PC-3 (cell line): ENCODE measurements around the gene SAG. TPM values are rescaled to one million over a fixed set of nuclear protein-coding genes. Genes with fewer than 3 reads are reported as not detected.

Experiments used
- ATAC-seq: fragments of 200-7000 bp; cut with Tn5 transposase; 2 replicates; pipeline ENCODE4 v1.9.1; 2020; ENCODE audit warnings: mild to moderate bottlenecking, moderate library complexity
- BruUV-seq: library from RNA; stranded (reverse); fragments of 400-500 nt; replicated peaks from 2 replicates; lab custom pipeline; 2021; lab: Mats Ljungman, UMichigan
- CTCF ChIA-PET: fragments of 300-600 bp; sonication (Branson Sonifier 250); formaldehyde crosslinking; loops from one replicate; lab custom pipeline; 2022; ENCODE audit warnings: antibody characterized with exemption; lab: Charles Lee
- POLR2A ChIA-PET: fragments of 300-600 bp; sonication (Branson Sonifier 250); formaldehyde crosslinking; loops from one replicate; lab custom pipeline; 2022; ENCODE audit warnings: antibody characterized with exemption; ENCODE audit not compliant: unreplicated experiment; lab: Charles Lee
- DNase-seq: peaks from one replicate; pipeline ENCODE4 v3.0.0-alpha.2; 2015
- H2AFZ ChIP-seq: fragments of 300-600 bp; sonication (generic); 2 replicates; pipeline ENCODE4 v1.6.0; 2016; ENCODE audit warnings: antibody characterized with exemption, low read length
- H3F3A ChIP-seq: fragments of 300-600 bp; sonication (generic); one replicate; pipeline ENCODE4 v1.6.0; 2017; ENCODE audit warnings: antibody characterized with exemption, low read length, control low read depth, mild to moderate bottlenecking; ENCODE audit not compliant: unreplicated experiment
- H3K27ac ChIP-seq: fragments of 300-600 bp; sonication (generic); 2 replicates; pipeline ENCODE4 v1.5.1; 2016; ENCODE audit warnings: mild to moderate bottlenecking, low read length
- H3K27me3 ChIP-seq: fragments of 300-600 bp; sonication (generic); 2 replicates; pipeline ENCODE4 v1.6.1; 2016; ENCODE audit warnings: low read length, mixed read lengths
- H3K36me3 ChIP-seq: fragments of 300-600 bp; sonication (generic); 2 replicates; pipeline ENCODE4 v1.6.1; 2016; ENCODE audit warnings: low read depth, mixed run types, low read length, mixed read lengths
- H3K4me1 ChIP-seq: fragments of 300-600 bp; sonication (generic); 2 replicates; pipeline ENCODE4 v1.5.1; 2016; ENCODE audit warnings: low read length; ENCODE audit not compliant: insufficient read depth
- H3K4me2 ChIP-seq: fragments of 300-600 bp; sonication (generic); 2 replicates; pipeline ENCODE4 v1.6.0; 2016; ENCODE audit warnings: low read length
- H3K4me3 ChIP-seq: fragments of 300-600 bp; sonication (generic); 2 replicates; pipeline ENCODE4 v1.5.1; 2016; ENCODE audit warnings: mild to moderate bottlenecking, low read length, mixed read lengths
- H3K79me2 ChIP-seq: fragments of 300-600 bp; sonication (generic); 2 replicates; pipeline ENCODE4 v1.6.1; 2017; ENCODE audit warnings: low read length, mixed read lengths
- H3K9ac ChIP-seq: fragments of 300-600 bp; sonication (generic); 2 replicates; pipeline ENCODE4 v1.6.0; 2016; ENCODE audit warnings: mild to moderate bottlenecking, low read length
- H3K9me2 ChIP-seq: fragments of 300-600 bp; sonication (generic); replicated peaks from 2 replicates; pipeline ENCODE4 v1.6.1; 2016; ENCODE audit warnings: mixed run types, low read length, mixed read lengths
- H3K9me3 ChIP-seq: fragments of 300-600 bp; sonication (generic); 2 replicates; pipeline ENCODE4 v1.6.1; 2016; ENCODE audit warnings: low read length, mixed read lengths
- H4K20me1 ChIP-seq: fragments of 300-600 bp; sonication (generic); 2 replicates; pipeline ENCODE4 v1.6.1; 2016; ENCODE audit warnings: low read length, mixed read lengths
- CTCF ChIP-seq: fragments of 300-600 bp; sonication (generic); conservative IDR thresholded peaks from 2 replicates; pipeline ENCODE4 v1.5.1; 2017; ENCODE audit warnings: antibody characterized with exemption, low read depth, mild to moderate bottlenecking, low read length
- EZH2 ChIP-seq: fragments of 300-600 bp; sonication (generic); IDR thresholded peaks from one replicate; pipeline ENCODE4 v1.6.1; 2017; ENCODE audit warnings: antibody characterized with exemption, mild to moderate bottlenecking, low read length; ENCODE audit not compliant: unreplicated experiment
- EZH2phosphoT487 ChIP-seq: fragments of 300-600 bp; sonication (generic); IDR thresholded peaks from 2 replicates; pipeline ENCODE4 v1.6.1; 2018; ENCODE audit warnings: mild to moderate bottlenecking, antibody characterized with exemption, low read length, borderline replicate concordance
- intact Hi-C: fragments of 100-400 bp; cut with micrococcal nuclease; formaldehyde crosslinking; loops from 2 replicates; pipeline ENCODE4 v1.9.0; 2023
- total RNA-seq: library from RNA; depleted of rRNA; stranded (reverse); fragments of >200 nt; gene quantifications from 2 replicates; pipeline ENCODE4 v1.2.3, GENCODE V29; 2014

The SAG gene
- total RNA-seq, 1 experiment from 2014 or later: not detected

GRCh38 chr2:233380995-233381637 is 73.5 kb downstream of the SAG start:
- POLR2A ChIA-PET: no interaction called here

GRCh38 chr2:233381638-233381995 is 74.0 kb downstream of the SAG start:
- Histone ChIP-seq H4K20me1 (no peaks in the 10 kb centered on the region), H3K9me2 (no peaks in the 10 kb centered on the region), H3K79me2 (peaks cover 73% of the 10 kb centered on the region), H3K27me3 (no peaks in the 10 kb centered on the region), H3K9me3 (no peaks in the 10 kb centered on the region), H3K4me3 (no peak overlapping the region), H3K36me3 (no peaks in the 10 kb centered on the region), H2AFZ (no peak overlapping the region), H3K9ac (no peak overlapping the region), H3K4me1 (peaks cover 52% of the 10 kb centered on the region), H3K27ac (peak overlapping the region; percentile 78), H3K4me2 (peak overlapping the region; percentile 65), H3F3A (no peaks in the 10 kb centered on the region)
- POLR2A ChIA-PET: no interaction called here
- CTCF ChIA-PET: no interaction called here
- BruUV-seq: no TSS peak
- intact Hi-C loops: no loop called here
- DNase-seq: peak; percentile 82
- peak; percentile 77 for ATAC-seq
- TF ChIP-seq EZH2phosphoT487 (no peak), EZH2 (no peak), CTCF (no peak)

More at GRCh38 chr2:233380995-233381637, 73.5 kb downstream of the SAG start:
- Histone ChIP-seq H3K4me1 (peaks cover 47% of the 10 kb centered on the region), H4K20me1 (no peaks in the 10 kb centered on the region), H3F3A (no peaks in the 10 kb centered on the region), H3K4me2 (peak overlapping the region; percentile 65), H3K27me3 (no peaks in the 10 kb centered on the region), H3K4me3 (no peak overlapping the region), H3K9me3 (no peaks in the 10 kb centered on the region), H3K36me3 (no peaks in the 10 kb centered on the region), H3K9me2 (no peaks in the 10 kb centered on the region), H3K27ac (peak overlapping the region; percentile 78), H3K79me2 (peaks cover 68% of the 10 kb centered on the region), H3K9ac (no peak overlapping the region), H2AFZ (no peak overlapping the region)
- TF ChIP-seq EZH2 (no peak), EZH2phosphoT487 (no peak), CTCF (no peak)
- intact Hi-C loops: no loop called here
- peak; percentile 6; the same call in 1 of the 2 replicates for ATAC-seq
- no peak for DNase-seq
- CTCF ChIA-PET: no interaction called here
- no TSS peak for BruUV-seq

GRCh38 chr2:233384015-233384414 is 76.4 kb downstream of the SAG start:
- H3F3A ChIP-seq: no peaks in the 10 kb centered on the region
- H3K9ac ChIP-seq: 0 out of 2 replicates have a peak overlapping the region, but pooled peaks have one; percentile 23
- ChIA-PET CTCF (no interaction called here), POLR2A (no interaction called here)
- no peaks in the 10 kb centered on the region for H3K9me2 ChIP-seq
- TF ChIP-seq EZH2phosphoT487: no peak
- TF ChIP-seq EZH2: no peak
- no peak for TF ChIP-seq CTCF
- no TSS peak for BruUV-seq
- H3K4me2 ChIP-seq: peak overlapping the region; percentile 69
- no peaks in the 10 kb centered on the region; the same call in 1 of the 2 replicates for H3K36me3 ChIP-seq
- no peaks in the 10 kb centered on the region for H4K20me1 ChIP-seq
- peaks cover 85% of the 10 kb centered on the region for H3K79me2 ChIP-seq
- H3K27me3 ChIP-seq: no peaks in the 10 kb centered on the region
- DNase-seq (no peak), ATAC-seq (no peak)
- peak overlapping the region; percentile 85 for H3K27ac ChIP-seq
- H3K4me3 ChIP-seq: no peak overlapping the region
- no peaks in the 10 kb centered on the region for H3K9me3 ChIP-seq
- intact Hi-C loops: no loop called here
- H2AFZ ChIP-seq: no peak overlapping the region
- peaks cover 53% of the 10 kb centered on the region for H3K4me1 ChIP-seq
